PFSK-1 (cell line): ENCODE measurements around the gene AOPEP.

ENCODE experiments used
- POLR2AphosphoS5 ChIP-seq: IDR thresholded peaks from 2 replicates; pipeline ENCODE4 v1.6.1; 2012; ENCODE audit warnings: low read depth, mild to moderate bottlenecking, control low read depth, low read length, moderate library complexity
- REST ChIP-seq, 2 experiments: IDR thresholded peaks; 2 replicates each; pipeline versions ENCODE4 v1.6.1 to v1.8.0; 2011 to 2012; ENCODE audit warnings: low read depth in 2 of 2, low read length in 2 of 2, control low read depth in 1 of 2, inconsistent platforms in 1 of 2, mild to moderate bottlenecking in 1 of 2, moderate library complexity in 1 of 2; ENCODE audit not compliant: insufficient read depth in 1 of 2
- SIN3A ChIP-seq: IDR thresholded peaks from 2 replicates; pipeline ENCODE4 v1.6.1; 2012; ENCODE audit warnings: mild to moderate bottlenecking, low read length, moderate library complexity, borderline replicate concordance; ENCODE audit not compliant: insufficient read depth
- TAF1 ChIP-seq: IDR thresholded peaks from 2 replicates; pipeline ENCODE4 v1.6.1; 2012; ENCODE audit warnings: low read length, control low read depth, borderline replicate concordance; ENCODE audit not compliant: insufficient read depth

- TF ChIP-seq POLR2AphosphoS5 (no peak), REST (IDR thresholded peaks at IDR 0.05; ENCODE audit: insufficient read depth in 1 of 2, low read depth in 2 of 2, low read length in 2 of 2) (no peak), TAF1 (no peak), SIN3A (no peak)
Observed at GRCh38 chr9:94699715-94700373, 26.7 kb upstream of the AOPEP start.
